Body of pancreas (tissue), 4 donors: Measurements from ENCODE around the gene NIN. TPM values are rescaled to one million over a fixed set of nuclear protein-coding genes. Genes with fewer than 3 reads are reported as not detected.
A peak's percentile ranks its signal among the peaks of the same experiment; 100 is the strongest.

Experiments used
- ATAC-seq: fragments of 150-250 bp; one replicate; pipeline ENCODE4 v1.9.1; 2016
- DNase-seq, 4 donors: peaks; one replicate each; pipeline ENCODE4 v3.0.0-alpha.2; 2019
- H3K27ac ChIP-seq, 4 donors: fragments of 200-600 bp; sonication (generic); 1 replicate in 3 of 4; 2 replicates in 1 of 4; pipeline versions ENCODE4 v1.5.1 to v1.6.1; 2016 to 2019; ENCODE audit warnings: mild to moderate bottlenecking in 1 of 4, mixed read lengths in 1 of 4, moderate library complexity in 1 of 4
- H3K27me3 ChIP-seq, 2 donors: fragments of 200-600 bp; sonication (generic); one replicate each; pipeline ENCODE4 v1.6.0; 2016; ENCODE audit warnings: mild to moderate bottlenecking in 1 of 2
- H3K36me3 ChIP-seq, 2 donors: fragments of 200-600 bp; sonication (generic); replicated peaks in 1 of 2; 2 replicates each; pipeline ENCODE4 v1.5.1; 2016; ENCODE audit warnings: low read depth in 2 of 2; ENCODE audit not compliant: insufficient read depth in 1 of 2
- H3K4me1 ChIP-seq: fragments of 200-600 bp; sonication (generic); one replicate; pipeline ENCODE4 v1.6.0; 2016
- H3K4me3 ChIP-seq, 2 donors: fragments of 200-600 bp; sonication (generic); 1 replicate in 1 of 2; 2 replicates in 1 of 2; pipeline ENCODE4 v1.5.1; 2016 to 2019
- H3K9me3 ChIP-seq, 3 donors: fragments of 200-600 bp; sonication (generic); 1 replicate in 2 of 3; 2 replicates in 1 of 3; pipeline ENCODE4 v1.5.1; 2016
- POLR2A ChIP-seq, 3 donors: fragments of 450-650 bp; IDR thresholded peaks; one replicate each; pipeline ENCODE4 v1.6.1; 2016; ENCODE audit warnings: antibody characterized with exemption in 3 of 3, mild to moderate bottlenecking in 2 of 3
- WGBS, 2 donors: methylation state at CpG; one replicate each; pipeline ENCODE4 v1.1.5; 2017; 5-methylcytosine and 5-hydroxymethylcytosine counted together
- intact Hi-C: fragments of 100-400 bp; cut with DNase I; formaldehyde crosslinking; loops from one replicate; pipeline ENCODE4 v1.15.1; 2023
- total RNA-seq, 2 donors: library from RNA; depleted of rRNA; stranded (reverse); fragments of >200 nt; gene quantifications; one replicate each; pipeline ENCODE4 v1.1.0, GENCODE V29; 2016
- TF ChIP-seq, protein P1 (sequence below), 7 experiments: fragments of 450-650 bp in 4 of 7; fragments of 200-600 bp in 3 of 7; sonication (generic) in 3 of 7; IDR thresholded peaks; one replicate each; pipeline ENCODE4 v1.5.1; 2016 to 2019; ENCODE audit warnings: antibody characterized with exemption in 7 of 7

The NIN gene
- total RNA-seq, 2 donors from 2014 or later, result 6.6 to 16.9 TPM

DNA sequence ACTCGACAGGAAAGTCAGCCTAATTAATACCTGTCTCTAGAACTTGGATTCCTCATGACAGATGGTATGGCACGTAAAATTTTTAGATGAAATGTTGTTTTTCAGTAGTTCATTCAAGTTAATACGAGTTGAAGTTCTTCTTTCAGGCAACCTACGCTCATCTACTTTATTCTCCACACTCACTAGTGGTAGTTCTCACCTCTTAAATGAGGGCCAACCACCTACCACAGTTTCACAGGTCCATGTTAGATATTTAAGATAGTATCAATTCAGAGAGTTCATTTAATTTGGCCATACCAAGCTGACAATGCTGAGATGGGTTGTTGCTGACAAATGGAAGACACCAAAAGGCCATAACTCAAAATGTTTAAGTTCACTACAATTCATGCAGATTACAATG, 50.6 kb downstream of the NIN start:
- DNase-seq (no peak), ATAC-seq (no peak)
- H3K9me3 ChIP-seq, result no peaks in the 10 kb centered on the region
- H3K4me1 ChIP-seq, result peaks cover 9% of the 10 kb centered on the region
- no peaks in the 10 kb centered on the region for H3K27me3 ChIP-seq
- H3K36me3 ChIP-seq, result no peaks in the 10 kb centered on the region
- no peak overlapping the region for H3K27ac ChIP-seq
- intact Hi-C loops, result no loop called here
- WGBS, 2 donors, result 87 to 90% methylated on average over 4 of the region's 4 CpGs
- no peak for TF ChIP-seq POLR2A (IDR thresholded peaks at IDR 0.05)
- TF ChIP-seq, protein P1, sequence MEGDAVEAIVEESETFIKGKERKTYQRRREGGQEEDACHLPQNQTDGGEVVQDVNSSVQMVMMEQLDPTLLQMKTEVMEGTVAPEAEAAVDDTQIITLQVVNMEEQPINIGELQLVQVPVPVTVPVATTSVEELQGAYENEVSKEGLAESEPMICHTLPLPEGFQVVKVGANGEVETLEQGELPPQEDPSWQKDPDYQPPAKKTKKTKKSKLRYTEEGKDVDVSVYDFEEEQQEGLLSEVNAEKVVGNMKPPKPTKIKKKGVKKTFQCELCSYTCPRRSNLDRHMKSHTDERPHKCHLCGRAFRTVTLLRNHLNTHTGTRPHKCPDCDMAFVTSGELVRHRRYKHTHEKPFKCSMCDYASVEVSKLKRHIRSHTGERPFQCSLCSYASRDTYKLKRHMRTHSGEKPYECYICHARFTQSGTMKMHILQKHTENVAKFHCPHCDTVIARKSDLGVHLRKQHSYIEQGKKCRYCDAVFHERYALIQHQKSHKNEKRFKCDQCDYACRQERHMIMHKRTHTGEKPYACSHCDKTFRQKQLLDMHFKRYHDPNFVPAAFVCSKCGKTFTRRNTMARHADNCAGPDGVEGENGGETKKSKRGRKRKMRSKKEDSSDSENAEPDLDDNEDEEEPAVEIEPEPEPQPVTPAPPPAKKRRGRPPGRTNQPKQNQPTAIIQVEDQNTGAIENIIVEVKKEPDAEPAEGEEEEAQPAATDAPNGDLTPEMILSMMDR (IDR thresholded peaks at IDR 0.05), result no peak
- H3K4me3 ChIP-seq, result no peak overlapping the region

DNA sequence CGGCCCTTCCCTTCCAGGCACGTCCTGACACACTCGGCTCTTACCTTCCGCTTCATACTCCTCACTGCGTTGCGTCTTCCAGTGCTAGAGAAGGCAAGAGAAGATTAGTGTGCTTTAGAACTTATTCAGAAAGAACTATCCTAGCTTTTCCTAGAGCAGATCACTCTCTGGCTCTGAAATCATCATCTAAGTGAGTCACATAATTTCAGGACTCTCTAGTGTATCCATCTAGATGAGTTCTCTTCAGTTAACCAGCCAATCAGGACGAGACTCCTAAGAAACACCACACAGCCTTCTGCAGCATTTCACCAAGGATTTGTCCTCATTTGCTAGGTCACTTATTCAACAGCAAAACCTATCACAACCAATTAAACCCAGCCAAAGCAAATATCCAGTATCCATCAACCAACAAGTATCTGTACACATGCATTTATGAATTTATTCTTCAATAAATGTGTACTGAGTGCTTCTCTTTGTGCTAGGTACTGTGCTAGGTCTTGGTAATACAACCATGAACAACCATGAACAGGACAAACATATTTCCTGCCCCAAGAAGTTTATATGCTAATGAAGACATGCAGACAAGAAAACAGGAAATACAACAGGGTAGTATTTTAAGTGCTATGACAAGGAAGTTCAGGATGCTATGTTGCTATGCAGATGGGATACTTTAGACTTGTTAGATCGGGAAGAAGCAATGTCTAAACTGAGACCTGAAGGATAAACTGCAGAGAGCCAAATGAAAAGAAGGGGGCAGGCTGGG, 52.1 kb downstream of the NIN start:
- no peak for ATAC-seq
- WGBS, 2 donors, result 83% methylated on average over 8 of the region's 8 CpGs

DNA sequence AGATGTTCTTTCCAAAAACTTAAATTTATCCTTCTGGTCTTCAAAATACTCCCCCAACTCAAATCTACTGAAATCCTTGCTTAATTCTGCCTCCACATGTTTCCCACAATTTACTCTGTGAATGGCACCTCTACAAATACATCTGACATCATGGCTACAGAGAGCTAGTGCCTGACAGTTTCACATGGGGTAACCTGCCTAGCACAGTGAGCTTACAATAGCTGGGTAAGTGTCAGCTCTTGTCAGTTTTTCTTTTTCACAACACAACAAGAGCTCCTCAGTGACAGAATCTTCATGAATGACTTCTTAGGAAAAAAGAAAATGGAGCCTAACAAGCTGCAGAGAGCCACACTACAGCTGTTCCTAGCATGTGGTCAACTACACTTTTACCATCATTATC, 54.4 kb downstream of the NIN start:
- ATAC-seq, result no peak
- Histone ChIP-seq H3K4me3 (no peak overlapping the region), H3K27ac (no peak overlapping the region), H3K27me3 (no peaks in the 10 kb centered on the region), H3K4me1 (peaks cover 47% of the 10 kb centered on the region), H3K36me3 (no peaks in the 10 kb centered on the region), H3K9me3 (no peaks in the 10 kb centered on the region)
- TF ChIP-seq POLR2A (IDR thresholded peaks at IDR 0.05), result no peak
- TF ChIP-seq, protein P1 (IDR thresholded peaks at IDR 0.05), result no peak
- intact Hi-C loops, result loop anchor here (10.0 kb wide), 2 partner anchors 172 to 462 kb away; partner anchors contain the start of genes DMAC2L and L2HGDH
- DNase-seq, result no peak

More for the DNA sequence above, 52.1 kb downstream of the NIN start:
- H3K4me1 ChIP-seq, result peaks cover 24% of the 10 kb centered on the region
- no peak overlapping the region for H3K4me3 ChIP-seq
- no peaks in the 10 kb centered on the region for H3K9me3 ChIP-seq
- TF ChIP-seq, protein P1 (IDR thresholded peaks at IDR 0.05), result no peak
- no peak for TF ChIP-seq POLR2A (IDR thresholded peaks at IDR 0.05)
- no peak for DNase-seq
- H3K27me3 ChIP-seq, result no peaks in the 10 kb centered on the region
- intact Hi-C loops, result loop anchor here (10.0 kb wide), 2 partner anchors 174 to 464 kb away; partner anchors contain the start of genes DMAC2L and L2HGDH
- H3K27ac ChIP-seq, result no peak overlapping the region
- H3K36me3 ChIP-seq, result no peaks in the 10 kb centered on the region

DNA sequence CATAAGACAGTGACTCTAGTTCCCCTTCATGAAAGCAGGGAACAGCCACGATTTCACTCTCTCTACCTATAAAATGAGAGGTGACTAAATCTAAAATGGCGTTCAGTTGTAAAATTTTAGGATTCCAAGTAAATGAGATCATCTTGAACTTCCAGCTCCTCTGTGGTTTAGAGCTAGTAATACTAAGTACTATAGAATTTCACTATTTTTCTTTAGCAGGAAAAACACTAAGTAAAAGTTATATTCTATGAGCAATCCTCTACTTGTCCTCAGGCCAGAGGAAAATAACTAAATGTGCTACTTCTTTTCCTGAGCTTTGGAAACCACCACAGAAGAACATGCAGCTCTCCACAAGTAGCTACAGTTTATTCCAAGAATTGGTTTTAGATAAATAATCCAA, 55.6 kb downstream of the NIN start:
- Histone ChIP-seq H3K36me3 (no peaks in the 10 kb centered on the region), H3K9me3 (no peaks in the 10 kb centered on the region), H3K4me1 (peaks cover 58% of the 10 kb centered on the region), H3K27ac (peak overlapping the region in 1 of 4 donors; percentile 52), H3K27me3 (no peaks in the 10 kb centered on the region), H3K4me3 (no peak overlapping the region)
- no peak for DNase-seq
- 75 to 89% methylated on average over 2 of the region's 2 CpGs for WGBS, 2 donors
- intact Hi-C loops, result loop anchor here (10.0 kb wide), 2 partner anchors 171 to 461 kb away; partner anchors contain the start of genes DMAC2L and L2HGDH
- TF ChIP-seq, protein P1 (IDR thresholded peaks at IDR 0.05), result no peak
- no peak for TF ChIP-seq POLR2A (IDR thresholded peaks at IDR 0.05)
- ATAC-seq, result no peak
